Measurements from ENCODE around the gene XXYLT1.
"Not testable (repeated sequence)": the region's sequence is repeated elsewhere in the genome, so short reads cannot be mapped to it uniquely, and the experiment has no call there.

The XXYLT1 gene

DNA sequence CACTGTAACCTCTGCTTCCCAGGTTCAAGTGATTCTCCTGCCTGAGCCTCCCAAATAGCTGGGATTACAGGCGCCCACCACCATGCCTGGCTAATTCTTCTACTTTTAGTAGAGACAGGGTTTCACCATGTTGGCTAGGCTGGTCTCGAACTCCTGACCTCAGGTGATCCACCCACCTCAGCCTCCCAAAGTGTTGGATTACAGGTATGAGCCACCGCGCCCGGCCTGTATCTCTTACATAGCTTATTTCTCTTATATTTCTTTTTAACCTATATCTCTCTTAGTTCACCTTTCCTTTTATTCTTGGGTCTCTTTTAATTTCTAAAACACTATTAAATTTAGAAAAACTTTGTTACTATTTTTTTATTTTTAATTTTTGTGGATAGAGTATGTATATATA, 42.1 kb downstream of the XXYLT1 start:
- not testable (repeated sequence) for H3K36me3 ChIP-seq (ENCODE audit: control insufficient read depth in 5 of 5, insufficient read depth in 5 of 5, low read length in 5 of 5); H3K4me1 ChIP-seq (ENCODE audit: control insufficient read depth in 5 of 5, insufficient read depth in 5 of 5, low read length in 5 of 5); H3K4me3 ChIP-seq (ENCODE audit: low read depth in 1 of 5, low read length in 5 of 5); H3K9me3 ChIP-seq (ENCODE audit: control insufficient read depth in 5 of 5, low read length in 5 of 5); H3K9ac ChIP-seq (ENCODE audit: low read length in 5 of 5); H3K27me3 ChIP-seq (ENCODE audit: control insufficient read depth in 5 of 5, insufficient read depth in 4 of 5, low read length in 5 of 5); H3K27ac ChIP-seq (ENCODE audit: low read depth, low read length)

DNA sequence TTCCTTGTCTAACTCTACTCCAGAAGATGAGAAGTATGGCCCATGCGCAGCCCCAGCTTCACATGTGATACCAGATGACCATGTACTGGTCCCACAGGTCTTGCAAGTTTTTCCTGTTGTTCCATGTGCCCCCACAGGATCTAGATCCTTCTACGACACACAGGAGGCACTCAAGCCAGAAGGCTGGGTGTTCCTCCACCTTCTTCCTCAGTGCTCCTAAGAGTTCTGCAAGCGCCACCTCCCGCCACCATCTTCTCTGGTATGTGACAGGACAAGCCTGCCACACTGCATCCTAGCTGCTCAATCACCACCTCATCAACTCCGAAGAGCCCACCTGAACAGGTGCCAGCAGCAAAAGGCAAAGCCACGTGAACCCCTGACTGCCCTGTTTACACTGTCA, 43.1 kb downstream of the XXYLT1 start:
- H3K4me3 ChIP-seq (ENCODE audit: low read depth in 1 of 5, low read length in 5 of 5) = no peak overlapping the region

DNA sequence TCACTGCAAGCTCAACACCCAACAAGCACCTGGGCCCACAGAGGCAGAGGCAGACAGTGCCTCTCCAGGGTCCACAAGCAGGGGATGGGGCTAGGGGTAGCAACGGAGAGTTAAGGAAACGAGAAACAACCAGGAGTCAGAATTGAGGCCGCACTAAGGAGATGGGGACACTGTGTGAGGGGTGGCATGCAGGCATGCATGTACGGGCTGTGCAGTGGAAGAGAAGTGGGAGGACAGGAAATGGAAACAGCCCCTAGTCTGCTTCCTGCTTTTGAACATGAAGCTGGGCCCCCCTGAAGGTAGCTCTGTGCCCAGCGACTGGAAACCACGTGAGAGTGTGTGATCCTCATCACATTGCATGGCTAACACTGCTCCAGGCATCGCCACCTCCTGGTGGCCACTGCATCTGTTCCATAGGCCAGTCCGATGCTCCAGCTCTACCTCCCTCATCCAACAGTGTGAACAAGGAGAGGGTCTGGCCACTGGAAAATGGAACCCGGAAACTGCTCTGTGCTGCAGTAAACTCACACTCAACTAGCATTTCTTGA, 44.0 kb downstream of the XXYLT1 start:
- Histone ChIP-seq H3K9me3 (ENCODE audit: control insufficient read depth in 5 of 5, low read length in 5 of 5) (no peaks in the 10 kb centered on the region), H3K27ac (ENCODE audit: low read depth, low read length) (no peak overlapping the region), H3K9ac (ENCODE audit: low read length in 5 of 5) (no peak overlapping the region), H3K4me1 (ENCODE audit: control insufficient read depth in 5 of 5, insufficient read depth in 5 of 5, low read length in 5 of 5) (peaks cover 6 to 26% (median 25%) of the 10 kb centered on the region in 5 donors), H3K36me3 (ENCODE audit: control insufficient read depth in 5 of 5, insufficient read depth in 5 of 5, low read length in 5 of 5) (peaks cover 0 to 10% (median 0%) of the 10 kb centered on the region in 5 donors), H3K27me3 (ENCODE audit: control insufficient read depth in 5 of 5, insufficient read depth in 4 of 5, low read length in 5 of 5) (no peaks in the 10 kb centered on the region), H3K4me3 (ENCODE audit: low read depth in 1 of 5, low read length in 5 of 5) (no peak overlapping the region)

More for the DNA sequence above, 43.1 kb downstream of the XXYLT1 start:
- Histone ChIP-seq H3K9me3 (ENCODE audit: control insufficient read depth in 5 of 5, low read length in 5 of 5) (no peaks in the 10 kb centered on the region), H3K4me1 (ENCODE audit: control insufficient read depth in 5 of 5, insufficient read depth in 5 of 5, low read length in 5 of 5) (peaks cover 2 to 17% (median 16%) of the 10 kb centered on the region in 5 donors), H3K36me3 (ENCODE audit: control insufficient read depth in 5 of 5, insufficient read depth in 5 of 5, low read length in 5 of 5) (peaks cover 0 to 10% (median 0%) of the 10 kb centered on the region in 5 donors), H3K27me3 (ENCODE audit: control insufficient read depth in 5 of 5, insufficient read depth in 4 of 5, low read length in 5 of 5) (no peaks in the 10 kb centered on the region), H3K9ac (ENCODE audit: low read length in 5 of 5) (no peak overlapping the region), H3K27ac (ENCODE audit: low read depth, low read length) (no peak overlapping the region)

DNA sequence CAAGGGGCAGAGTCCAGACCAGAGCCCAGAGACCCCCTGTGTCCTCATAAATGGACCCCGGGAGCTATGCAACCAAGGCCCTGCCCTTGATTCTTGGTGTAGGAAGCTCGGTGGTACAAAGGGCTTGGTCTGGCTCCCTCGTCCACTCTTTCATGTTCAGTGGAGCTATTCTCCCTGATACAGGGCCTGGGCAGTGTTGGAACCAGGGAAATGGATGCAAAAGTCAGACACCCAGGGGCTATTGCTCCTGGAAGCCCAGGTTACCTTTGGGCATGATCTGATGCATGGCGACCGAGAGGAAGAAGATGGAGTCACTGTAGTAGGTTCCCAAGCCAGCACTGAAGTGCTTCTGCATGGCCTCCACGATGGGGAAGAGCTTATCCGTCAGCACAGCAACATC, 44.5 kb downstream of the XXYLT1 start:
- Histone ChIP-seq H3K36me3 (ENCODE audit: control insufficient read depth in 5 of 5, insufficient read depth in 5 of 5, low read length in 5 of 5) (peaks cover 0 to 10% (median 0%) of the 10 kb centered on the region in 5 donors), H3K9ac (ENCODE audit: low read length in 5 of 5) (no peak overlapping the region), H3K4me3 (ENCODE audit: low read depth in 1 of 5, low read length in 5 of 5) (no peak overlapping the region), H3K4me1 (ENCODE audit: control insufficient read depth in 5 of 5, insufficient read depth in 5 of 5, low read length in 5 of 5) (peaks cover 7 to 31% (median 31%) of the 10 kb centered on the region in 5 donors), H3K27me3 (ENCODE audit: control insufficient read depth in 5 of 5, insufficient read depth in 4 of 5, low read length in 5 of 5) (no peaks in the 10 kb centered on the region), H3K27ac (ENCODE audit: low read depth, low read length) (no peak overlapping the region), H3K9me3 (ENCODE audit: control insufficient read depth in 5 of 5, low read length in 5 of 5) (no peaks in the 10 kb centered on the region)

DNA sequence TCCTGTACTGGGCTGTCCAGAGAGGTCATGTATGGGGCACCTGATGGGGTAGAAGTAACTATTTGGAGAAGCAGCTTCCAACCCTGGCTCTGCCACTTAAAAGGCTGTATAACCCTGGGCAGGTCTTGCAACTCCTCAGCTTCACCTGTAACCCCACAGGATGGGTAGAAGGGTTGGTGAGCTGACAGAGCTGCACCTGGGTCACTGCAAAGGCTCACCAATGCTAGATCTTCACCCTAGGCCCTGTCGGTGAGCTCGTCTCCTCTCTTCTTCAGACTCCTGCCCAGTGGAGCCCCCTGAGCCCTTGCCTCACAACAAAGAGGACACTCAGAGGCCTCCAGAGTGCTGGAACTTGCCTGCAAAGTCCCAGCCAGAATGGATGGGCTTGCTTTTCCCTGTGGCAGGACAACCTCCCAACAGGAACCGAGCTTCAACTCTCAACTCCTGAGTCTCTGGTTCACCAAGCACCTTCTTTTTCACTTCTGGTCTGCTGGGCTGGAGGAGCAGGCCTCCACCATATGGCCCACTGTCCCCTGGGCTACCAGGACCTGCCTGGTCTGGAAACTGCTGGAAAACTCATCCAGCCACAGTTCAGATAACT, 45.9 kb downstream of the XXYLT1 start:
- Histone ChIP-seq H3K36me3 (ENCODE audit: control insufficient read depth in 5 of 5, insufficient read depth in 5 of 5, low read length in 5 of 5) (peaks cover 0 to 10% (median 0%) of the 10 kb centered on the region in 5 donors), H3K4me3 (ENCODE audit: low read depth in 1 of 5, low read length in 5 of 5) (no peak overlapping the region), H3K27ac (ENCODE audit: low read depth, low read length) (no peak overlapping the region), H3K9ac (ENCODE audit: low read length in 5 of 5) (no peak overlapping the region), H3K4me1 (ENCODE audit: control insufficient read depth in 5 of 5, insufficient read depth in 5 of 5, low read length in 5 of 5) (peaks cover 7 to 44% (median 41%) of the 10 kb centered on the region in 5 donors), H3K9me3 (ENCODE audit: control insufficient read depth in 5 of 5, low read length in 5 of 5) (no peaks in the 10 kb centered on the region), H3K27me3 (ENCODE audit: control insufficient read depth in 5 of 5, insufficient read depth in 4 of 5, low read length in 5 of 5) (no peaks in the 10 kb centered on the region)

DNA sequence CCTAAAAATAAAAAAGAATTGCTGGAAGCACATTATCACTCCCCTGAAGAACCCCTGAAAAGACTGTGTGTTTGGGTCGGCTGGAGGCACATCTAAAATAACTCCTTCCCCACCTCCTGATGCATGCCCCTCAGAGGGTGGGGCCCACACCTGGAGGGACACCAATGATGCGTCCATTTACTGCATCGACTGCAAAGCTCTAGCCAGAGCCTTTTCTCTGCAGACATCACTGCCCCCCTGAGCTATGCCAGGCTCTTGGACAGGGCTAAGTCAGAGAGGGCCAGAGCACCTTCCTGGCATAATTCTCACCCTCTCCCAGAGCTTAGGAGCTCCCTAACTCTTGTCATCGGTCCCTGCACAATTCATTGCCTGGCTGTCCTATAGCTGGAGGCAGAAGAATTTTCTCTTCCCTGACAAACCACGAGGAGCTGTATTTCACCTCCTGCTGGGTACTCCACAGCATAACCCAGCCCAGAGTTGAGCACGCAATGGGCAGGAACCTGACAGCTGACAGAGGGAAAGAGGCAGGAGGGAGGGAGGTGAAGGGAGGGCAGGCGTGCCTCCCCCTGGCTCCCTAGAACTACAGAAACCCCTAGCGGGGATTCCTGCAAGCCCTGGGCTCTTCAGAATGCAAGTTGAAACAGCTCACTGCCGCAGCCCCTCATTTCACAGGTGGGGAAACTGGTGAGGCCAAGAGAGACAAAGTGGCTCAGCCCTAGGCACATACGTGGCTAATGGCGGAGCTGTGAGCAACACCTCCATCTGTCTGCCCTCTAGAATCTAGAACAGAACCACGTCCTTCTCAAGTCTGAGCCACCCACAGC, 46.6 kb downstream of the XXYLT1 start:
- H3K4me1 ChIP-seq (ENCODE audit: control insufficient read depth in 5 of 5, insufficient read depth in 5 of 5, low read length in 5 of 5) = peaks cover 7 to 46% (median 41%) of the 10 kb centered on the region in 5 donors
- H3K4me3 ChIP-seq (ENCODE audit: low read depth in 1 of 5, low read length in 5 of 5) = peak overlapping the region in 1 of 5 donors; percentile 18
- no peaks in the 10 kb centered on the region for H3K9me3 ChIP-seq (ENCODE audit: control insufficient read depth in 5 of 5, low read length in 5 of 5)
- peak overlapping the region in 1 of 5 donors; percentile 36 for H3K9ac ChIP-seq (ENCODE audit: low read length in 5 of 5)
- H3K27me3 ChIP-seq (ENCODE audit: control insufficient read depth in 5 of 5, insufficient read depth in 4 of 5, low read length in 5 of 5) = no peaks in the 10 kb centered on the region
- peaks cover 0 to 10% (median 0%) of the 10 kb centered on the region in 5 donors for H3K36me3 ChIP-seq (ENCODE audit: control insufficient read depth in 5 of 5, insufficient read depth in 5 of 5, low read length in 5 of 5)
- H3K27ac ChIP-seq (ENCODE audit: low read depth, low read length) = peak overlapping the region; percentile 84

DNA sequence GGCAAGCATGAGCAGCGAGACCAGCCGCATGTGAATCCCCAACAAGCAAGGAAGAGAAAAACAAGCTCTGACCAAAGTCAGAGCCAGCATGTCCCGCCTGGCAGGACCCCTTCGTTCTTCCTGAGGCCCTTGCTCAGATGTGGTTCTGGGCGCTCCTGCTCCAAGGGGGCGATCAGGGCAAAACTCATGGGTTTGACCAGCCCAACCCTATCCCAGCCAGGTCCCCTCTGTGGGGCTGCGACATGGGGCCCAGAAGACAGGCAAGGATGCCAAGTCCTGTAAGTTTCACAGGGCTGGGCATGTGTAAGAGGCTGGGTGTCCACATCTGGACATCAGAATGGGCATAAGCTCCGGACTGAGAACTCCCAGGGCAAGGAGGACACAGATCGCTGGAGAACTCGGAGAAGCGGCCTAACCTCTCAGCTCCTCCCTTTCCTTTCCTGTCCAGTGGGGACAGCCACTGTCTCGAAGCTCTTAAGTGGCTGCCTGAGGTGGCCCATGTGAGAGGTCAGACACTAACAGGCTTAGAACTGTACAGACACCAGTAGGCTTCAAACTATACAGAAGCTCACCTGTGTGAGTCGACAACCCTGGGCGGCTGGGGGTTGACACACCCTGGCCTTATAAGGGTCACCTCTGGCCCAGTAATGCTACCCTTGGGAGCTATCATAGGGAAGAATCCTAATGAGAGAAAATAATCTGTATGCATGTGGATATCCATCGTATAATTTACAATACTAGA, 48.9 kb downstream of the XXYLT1 start:
- Histone ChIP-seq H3K27ac (ENCODE audit: low read depth, low read length) (peak overlapping the region; percentile 84), H3K27me3 (ENCODE audit: control insufficient read depth in 5 of 5, insufficient read depth in 4 of 5, low read length in 5 of 5) (no peaks in the 10 kb centered on the region), H3K36me3 (ENCODE audit: control insufficient read depth in 5 of 5, insufficient read depth in 5 of 5, low read length in 5 of 5) (peaks cover 0 to 10% (median 0%) of the 10 kb centered on the region in 5 donors), H3K4me1 (ENCODE audit: control insufficient read depth in 5 of 5, insufficient read depth in 5 of 5, low read length in 5 of 5) (peaks cover 7 to 46% (median 41%) of the 10 kb centered on the region in 5 donors), H3K9me3 (ENCODE audit: control insufficient read depth in 5 of 5, low read length in 5 of 5) (no peaks in the 10 kb centered on the region), H3K4me3 (ENCODE audit: low read depth in 1 of 5, low read length in 5 of 5) (no peak overlapping the region), H3K9ac (ENCODE audit: low read length in 5 of 5) (peak overlapping the region in 3 of 5 donors; percentile 6 to 56 (median 41))

DNA sequence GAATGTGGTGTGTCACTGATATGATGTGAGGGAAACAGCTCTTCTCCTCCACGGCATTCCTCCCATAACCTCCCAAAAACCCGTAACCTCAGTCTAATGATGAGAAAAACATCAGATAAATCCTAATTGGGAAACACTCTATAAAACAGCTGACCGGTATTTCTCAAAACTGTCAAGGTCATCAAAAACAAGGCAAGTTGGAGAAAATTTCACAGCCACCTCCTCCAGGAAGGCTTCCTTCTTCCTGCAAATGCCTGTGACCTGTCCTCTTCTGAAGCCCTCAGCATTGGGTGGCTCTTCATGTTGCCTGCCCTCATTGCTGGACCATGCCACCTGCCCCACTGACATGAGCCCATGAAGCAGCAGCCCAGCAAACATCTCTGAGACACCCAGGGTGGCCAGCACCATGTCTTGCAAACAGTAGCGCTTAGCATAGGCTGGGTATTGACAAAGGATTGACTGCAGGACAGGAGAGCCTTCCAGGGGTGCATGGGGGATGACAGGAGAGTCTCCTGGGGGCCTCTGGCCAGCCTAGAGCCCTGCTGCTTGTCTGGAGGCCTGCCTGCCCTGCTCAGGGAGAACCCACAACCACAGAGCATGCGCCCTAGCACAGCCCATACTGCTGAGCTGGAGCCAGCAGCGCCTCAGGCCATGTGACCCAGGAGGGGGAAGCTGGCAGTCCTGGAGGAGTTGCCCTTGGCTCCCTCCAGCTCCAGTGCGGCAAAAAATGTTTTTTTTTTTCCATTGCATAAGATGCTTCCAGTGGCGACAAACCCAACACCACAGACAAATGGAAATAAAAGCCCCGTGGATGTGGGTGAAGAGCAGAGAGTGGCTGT, 49.7 kb downstream of the XXYLT1 start:
- Histone ChIP-seq H3K4me3 (ENCODE audit: low read depth in 1 of 5, low read length in 5 of 5) (no peak overlapping the region), H3K36me3 (ENCODE audit: control insufficient read depth in 5 of 5, insufficient read depth in 5 of 5, low read length in 5 of 5) (peaks cover 0 to 5% (median 0%) of the 10 kb centered on the region in 5 donors), H3K27ac (ENCODE audit: low read depth, low read length) (peak overlapping the region; percentile 84), H3K9me3 (ENCODE audit: control insufficient read depth in 5 of 5, low read length in 5 of 5) (no peaks in the 10 kb centered on the region), H3K27me3 (ENCODE audit: control insufficient read depth in 5 of 5, insufficient read depth in 4 of 5, low read length in 5 of 5) (no peaks in the 10 kb centered on the region), H3K4me1 (ENCODE audit: control insufficient read depth in 5 of 5, insufficient read depth in 5 of 5, low read length in 5 of 5) (peaks cover 7 to 46% (median 41%) of the 10 kb centered on the region in 5 donors), H3K9ac (ENCODE audit: low read length in 5 of 5) (peak overlapping the region in 2 of 5 donors; percentile 23 to 56)
